Gastroesophageal sphincter (tissue), 3 donors: Measurements from ENCODE around the gene SHBG.

Experiments used
- EP300 ChIP-seq: sonication (generic); formaldehyde crosslinking; IDR thresholded peaks from one replicate; pipeline ENCODE4 v1.6.1; 2017; ENCODE audit warnings: antibody characterized with exemption, mild to moderate bottlenecking
- POLR2A ChIP-seq, 2 donors: fragments of 450-650 bp; IDR thresholded peaks; one replicate each; pipeline ENCODE4 v1.6.1; 2017; ENCODE audit warnings: antibody characterized with exemption in 2 of 2, mild to moderate bottlenecking in 2 of 2, moderate library complexity in 1 of 2
- POLR2AphosphoS5 ChIP-seq: sonication (generic); formaldehyde crosslinking; IDR thresholded peaks from one replicate; pipeline ENCODE4 v1.6.1; 2017; ENCODE audit warnings: antibody characterized with exemption
- TF ChIP-seq, protein P1 (sequence below), 4 experiments: fragments of 200-600 bp in 2 of 4; fragments of 450-650 bp in 2 of 4; sonication (generic) in 1 of 4; IDR thresholded peaks; one replicate each; pipeline ENCODE4 v1.5.1; 2017 to 2019; ENCODE audit warnings: antibody characterized with exemption in 4 of 4, mild to moderate bottlenecking in 2 of 4, moderate library complexity in 2 of 4

DNA sequence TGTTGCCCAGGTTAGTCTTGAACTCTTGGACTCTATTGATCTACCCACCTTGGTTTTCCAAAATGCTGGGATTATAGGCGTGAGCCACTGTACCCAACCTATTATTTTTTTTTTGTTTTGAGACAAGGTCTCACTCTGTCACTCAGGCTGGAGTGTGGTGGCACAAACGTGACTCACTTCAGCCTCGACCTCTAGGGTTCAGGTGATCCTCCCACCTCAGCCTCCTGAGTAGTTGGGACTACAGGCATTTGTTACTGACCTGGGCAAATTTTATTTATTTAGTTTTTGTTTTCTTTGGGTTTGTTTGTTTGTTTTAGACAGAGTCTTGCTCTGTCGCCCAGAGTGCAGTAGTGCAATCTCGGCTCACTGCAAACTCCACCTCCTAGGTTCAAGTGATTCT, 6.3 kb upstream of the SHBG start:
- TF ChIP-seq, protein P1, sequence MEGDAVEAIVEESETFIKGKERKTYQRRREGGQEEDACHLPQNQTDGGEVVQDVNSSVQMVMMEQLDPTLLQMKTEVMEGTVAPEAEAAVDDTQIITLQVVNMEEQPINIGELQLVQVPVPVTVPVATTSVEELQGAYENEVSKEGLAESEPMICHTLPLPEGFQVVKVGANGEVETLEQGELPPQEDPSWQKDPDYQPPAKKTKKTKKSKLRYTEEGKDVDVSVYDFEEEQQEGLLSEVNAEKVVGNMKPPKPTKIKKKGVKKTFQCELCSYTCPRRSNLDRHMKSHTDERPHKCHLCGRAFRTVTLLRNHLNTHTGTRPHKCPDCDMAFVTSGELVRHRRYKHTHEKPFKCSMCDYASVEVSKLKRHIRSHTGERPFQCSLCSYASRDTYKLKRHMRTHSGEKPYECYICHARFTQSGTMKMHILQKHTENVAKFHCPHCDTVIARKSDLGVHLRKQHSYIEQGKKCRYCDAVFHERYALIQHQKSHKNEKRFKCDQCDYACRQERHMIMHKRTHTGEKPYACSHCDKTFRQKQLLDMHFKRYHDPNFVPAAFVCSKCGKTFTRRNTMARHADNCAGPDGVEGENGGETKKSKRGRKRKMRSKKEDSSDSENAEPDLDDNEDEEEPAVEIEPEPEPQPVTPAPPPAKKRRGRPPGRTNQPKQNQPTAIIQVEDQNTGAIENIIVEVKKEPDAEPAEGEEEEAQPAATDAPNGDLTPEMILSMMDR (IDR thresholded peaks at IDR 0.05) = no peak
- TF ChIP-seq POLR2AphosphoS5 = no peak
- TF ChIP-seq EP300 = no peak
- TF ChIP-seq POLR2A (IDR thresholded peaks at IDR 0.05) = no peak
